Neuronal stem cell (in vitro differentiated cells): ENCODE measurements around the gene TMEM225.

Source experiments
- DNase-seq: peaks from one replicate; pipeline ENCODE4 v3.0.0-alpha.2; 2013; ENCODE audit warnings: low spot score
- H2AFZ ChIP-seq: one replicate; pipeline ENCODE4 v1.6.1; 2013; ENCODE audit warnings: mild to moderate bottlenecking, low read length, inconsistent platforms
- H2AK5ac ChIP-seq: 2 replicates; pipeline ENCODE4 v1.6.1; 2013; ENCODE audit warnings: low read depth, mild to moderate bottlenecking, inconsistent platforms, low read length, moderate library complexity, mixed read lengths
- H2BK120ac ChIP-seq: 2 replicates; pipeline ENCODE4 v1.6.1; 2013; ENCODE audit warnings: low read depth, mild to moderate bottlenecking, inconsistent platforms, low read length, moderate library complexity, mixed read lengths
- H2BK12ac ChIP-seq: one replicate; pipeline ENCODE4 v1.6.1; 2013; ENCODE audit warnings: low read length, inconsistent platforms
- H2BK15ac ChIP-seq: 2 replicates; pipeline ENCODE4 v1.6.1; 2013; ENCODE audit warnings: mild to moderate bottlenecking, low read length, inconsistent platforms, mixed read lengths
- H2BK5ac ChIP-seq: one replicate; pipeline ENCODE4 v1.6.1; 2013; ENCODE audit warnings: inconsistent platforms, mild to moderate bottlenecking, low read length, moderate library complexity
- H3K14ac ChIP-seq: one replicate; pipeline ENCODE4 v1.6.1; 2013; ENCODE audit warnings: low read length, inconsistent platforms
- H3K18ac ChIP-seq: 2 replicates; pipeline ENCODE4 v1.6.1; 2013; ENCODE audit warnings: low read length, inconsistent platforms
- H3K23ac ChIP-seq: 2 replicates; pipeline ENCODE4 v1.6.1; 2013; ENCODE audit warnings: low read depth, mild to moderate bottlenecking, mixed read lengths, low read length, inconsistent platforms; ENCODE audit not compliant: poor library complexity
- H3K27ac ChIP-seq: replicated peaks from 3 replicates; pipeline ENCODE4 v1.5.1; 2013; ENCODE audit warnings: low read length, inconsistent platforms
- H3K27me3 ChIP-seq, 3 experiments: 2 replicates each; pipeline ENCODE4 v1.6.1; 2013; ENCODE audit warnings: low read length in 3 of 3, mild to moderate bottlenecking in 2 of 3, inconsistent platforms in 1 of 3, low read depth in 1 of 3, mixed read lengths in 1 of 3, moderate library complexity in 1 of 3; ENCODE audit not compliant: control insufficient read depth in 3 of 3, insufficient read depth in 3 of 3
- H3K36me3 ChIP-seq, 2 donors: replicated peaks in 1 of 2; 2 replicates each; pipeline ENCODE4 v1.6.1; 2013; ENCODE audit warnings: low read length in 2 of 2; ENCODE audit not compliant: control insufficient read depth in 2 of 2, insufficient read depth in 2 of 2
- H3K4ac ChIP-seq: 2 replicates; pipeline ENCODE4 v1.6.1; 2013; ENCODE audit warnings: inconsistent platforms, mild to moderate bottlenecking, low read length, moderate library complexity
- H3K4me1 ChIP-seq, 2 donors: 1 replicate in 1 of 2; 2 replicates in 1 of 2; pipeline ENCODE4 v1.6.1; 2013; ENCODE audit warnings: low read length in 2 of 2, low read depth in 1 of 2; ENCODE audit not compliant: control insufficient read depth in 2 of 2, insufficient read depth in 1 of 2
- H3K4me2 ChIP-seq: one replicate; pipeline ENCODE4 v1.6.1; 2013; ENCODE audit warnings: mild to moderate bottlenecking, low read length, inconsistent platforms; ENCODE audit not compliant: insufficient read depth, poor library complexity, severe bottlenecking
- H3K4me3 ChIP-seq, 2 donors: 2 replicates each; pipeline ENCODE4 v1.5.1; 2013; ENCODE audit warnings: low read length in 2 of 2, mild to moderate bottlenecking in 2 of 2, inconsistent platforms in 1 of 2, moderate library complexity in 1 of 2
- H3K79me1 ChIP-seq: one replicate; pipeline ENCODE4 v1.6.1; 2013; ENCODE audit warnings: low read depth, mild to moderate bottlenecking, inconsistent platforms, low read length, moderate library complexity
- H3K9ac ChIP-seq: one replicate; pipeline ENCODE4 v1.6.1; 2013; ENCODE audit warnings: mild to moderate bottlenecking, low read depth, low read length, inconsistent platforms; ENCODE audit not compliant: poor library complexity
- H3K9me3 ChIP-seq, 2 donors: replicated peaks in 1 of 2; 2 replicates each; pipeline versions ENCODE3 to v1.6.1; 2013; ENCODE audit warnings: low read length in 2 of 2, mild to moderate bottlenecking in 2 of 2, inconsistent platforms in 1 of 2, low read depth in 1 of 2, mixed read lengths in 1 of 2, moderate library complexity in 1 of 2; ENCODE audit not compliant: control insufficient read depth in 2 of 2, insufficient read depth in 1 of 2
- H4K8ac ChIP-seq: one replicate; pipeline ENCODE4 v1.6.1; 2013; ENCODE audit warnings: low read depth, mild to moderate bottlenecking, inconsistent platforms, low read length, moderate library complexity
- H4K91ac ChIP-seq: one replicate; pipeline ENCODE4 v1.6.1; 2013; ENCODE audit warnings: low read length, low read depth, mild to moderate bottlenecking, inconsistent platforms; ENCODE audit not compliant: poor library complexity
- WGBS, 2 donors: extraction: QIAGEN DNeasy Blood & Tissue Kit; methylation state at CpG; one replicate each; pipeline ENCODE4 v1.1.7; 2013; ENCODE audit warnings: missing lambda C conversion rate in 2 of 2, mixed read lengths in 1 of 2; ENCODE audit not compliant: insufficient read length in 2 of 2, insufficient replicate concordance in 1 of 2; ENCODE audit errors: extremely low coverage in 2 of 2; 5-methylcytosine and 5-hydroxymethylcytosine counted together

The TMEM225 gene

GRCh38 chr11:123904932-123905331 lies 19.5 kb upstream of the TMEM225 start:
- Histone ChIP-seq H4K91ac (no peak overlapping the region), H3K9ac (no peak overlapping the region), H3K4ac (no peak overlapping the region), H3K4me1 (peaks cover 0 to 9% of the 10 kb centered on the region in 2 donors), H2BK12ac (no peak overlapping the region), H2BK5ac (no peak overlapping the region), H3K9me3 (no peaks in the 10 kb centered on the region), H3K23ac (no peak overlapping the region), H3K14ac (no peak overlapping the region), H3K4me3 (no peak overlapping the region), H2BK15ac (no peak overlapping the region), H3K18ac (no peak overlapping the region), H3K27ac (no peak overlapping the region), H2AK5ac (no peak overlapping the region), H2BK120ac (no peak overlapping the region), H3K4me2 (no peak overlapping the region), H3K36me3 (no peaks in the 10 kb centered on the region), H4K8ac (no peak overlapping the region), H3K27me3 (no peaks in the 10 kb centered on the region), H2AFZ (no peak overlapping the region), H3K79me1 (no peaks in the 10 kb centered on the region)
- DNase-seq = no peak
- no CpG with 5 or more reads among the region's 3 CpGs for WGBS, 2 donors

GRCh38 chr11:123903932-123904331 lies 18.5 kb upstream of the TMEM225 start:
- Histone ChIP-seq H3K36me3 (no peaks in the 10 kb centered on the region), H3K9me3 (no peaks in the 10 kb centered on the region), H2AFZ (no peak overlapping the region), H2BK15ac (no peak overlapping the region), H4K8ac (no peak overlapping the region), H3K23ac (no peak overlapping the region), H3K4me2 (no peak overlapping the region), H3K4me1 (peaks cover 0 to 9% of the 10 kb centered on the region in 2 donors), H2BK12ac (no peak overlapping the region), H2BK5ac (no peak overlapping the region), H3K4me3 (no peak overlapping the region), H3K79me1 (no peaks in the 10 kb centered on the region), H3K27ac (no peak overlapping the region), H3K18ac (no peak overlapping the region), H3K4ac (no peak overlapping the region), H3K9ac (no peak overlapping the region), H4K91ac (no peak overlapping the region), H3K27me3 (no peaks in the 10 kb centered on the region), H3K14ac (no peak overlapping the region), H2BK120ac (no peak overlapping the region), H2AK5ac (no peak overlapping the region)
- no peak for DNase-seq
- WGBS, 2 donors = no CpG with 5 or more reads among the region's 2 CpGs

GRCh38 chr11:123901867-123902266 lies 16.4 kb upstream of the TMEM225 start, which contains the start of gene OR8D4:
OR8D4 (plus strand) TSS chr11:123902167; CDS start chr11:123906432, 4,265 bp downstream.
- H3K4ac ChIP-seq = no peak within 1 kb of the TSS
- no peaks in the 10 kb centered on the region for H3K27me3 ChIP-seq
- H3K23ac ChIP-seq = no peak within 1 kb of the TSS
- H3K4me2 ChIP-seq = no peak within 1 kb of the TSS
- no peaks in the 10 kb centered on the region for H3K36me3 ChIP-seq
- H3K18ac ChIP-seq = no peak within 1 kb of the TSS
- no peak within 1 kb of the TSS for H2BK120ac ChIP-seq
- no peak within 1 kb of the TSS for H2AFZ ChIP-seq
- no peaks in the 10 kb centered on the region for H3K9me3 ChIP-seq
- H2BK12ac ChIP-seq = no peak within 1 kb of the TSS
- no peaks in the 10 kb centered on the region for H3K79me1 ChIP-seq
- H3K4me3 ChIP-seq = no peak within 1 kb of the TSS
- WGBS, 2 donors = no CpG with 5 or more reads among the region's 1 CpG
- no peak within 1 kb of the TSS for H4K8ac ChIP-seq
- H3K9ac ChIP-seq = no peak within 1 kb of the TSS
- no peak within 1 kb of the TSS for H2BK15ac ChIP-seq
- H3K14ac ChIP-seq = no peak within 1 kb of the TSS
- DNase-seq = no peak
- H3K27ac ChIP-seq = no peak within 1 kb of the TSS
- no peak within 1 kb of the TSS for H4K91ac ChIP-seq
- no peak within 1 kb of the TSS for H2AK5ac ChIP-seq
- H2BK5ac ChIP-seq = no peak within 1 kb of the TSS
- peaks cover 0 to 9% of the 10 kb centered on the region in 2 donors for H3K4me1 ChIP-seq

GRCh38 chr11:123899792-123900191 lies 14.3 kb upstream of the TMEM225 start:
- Histone ChIP-seq H3K36me3 (no peaks in the 10 kb centered on the region), H3K18ac (peak overlapping the region; percentile 25), H3K27me3 (no peaks in the 10 kb centered on the region), H3K14ac (no peak overlapping the region), H2BK120ac (no peak overlapping the region), H3K4me3 (no peak overlapping the region), H2BK15ac (no peak overlapping the region), H2AFZ (no peak overlapping the region), H3K9ac (no peak overlapping the region), H3K23ac (no peak overlapping the region), H2AK5ac (no peak overlapping the region), H3K27ac (no peak overlapping the region), H4K91ac (no peak overlapping the region), H3K4ac (no peak overlapping the region), H2BK5ac (no peak overlapping the region), H3K9me3 (no peaks in the 10 kb centered on the region), H3K4me1 (peaks cover 0 to 3% of the 10 kb centered on the region in 2 donors), H3K79me1 (no peaks in the 10 kb centered on the region), H3K4me2 (no peak overlapping the region), H2BK12ac (no peak overlapping the region), H4K8ac (no peak overlapping the region)
- no CpG with 5 or more reads among the region's 3 CpGs for WGBS, 2 donors
- DNase-seq = no peak
